GM12801 (cell line): ENCODE measurements around the gene APBA3.

Experiments used
- TF ChIP-seq, protein P1 (sequence below): IDR thresholded peaks from one replicate; pipeline ENCODE4 v1.5.1; 2011; ENCODE audit warnings: control low read depth; ENCODE audit not compliant: insufficient read length; ENCODE audit errors: extremely low read depth

Gene APBA3

DNA sequence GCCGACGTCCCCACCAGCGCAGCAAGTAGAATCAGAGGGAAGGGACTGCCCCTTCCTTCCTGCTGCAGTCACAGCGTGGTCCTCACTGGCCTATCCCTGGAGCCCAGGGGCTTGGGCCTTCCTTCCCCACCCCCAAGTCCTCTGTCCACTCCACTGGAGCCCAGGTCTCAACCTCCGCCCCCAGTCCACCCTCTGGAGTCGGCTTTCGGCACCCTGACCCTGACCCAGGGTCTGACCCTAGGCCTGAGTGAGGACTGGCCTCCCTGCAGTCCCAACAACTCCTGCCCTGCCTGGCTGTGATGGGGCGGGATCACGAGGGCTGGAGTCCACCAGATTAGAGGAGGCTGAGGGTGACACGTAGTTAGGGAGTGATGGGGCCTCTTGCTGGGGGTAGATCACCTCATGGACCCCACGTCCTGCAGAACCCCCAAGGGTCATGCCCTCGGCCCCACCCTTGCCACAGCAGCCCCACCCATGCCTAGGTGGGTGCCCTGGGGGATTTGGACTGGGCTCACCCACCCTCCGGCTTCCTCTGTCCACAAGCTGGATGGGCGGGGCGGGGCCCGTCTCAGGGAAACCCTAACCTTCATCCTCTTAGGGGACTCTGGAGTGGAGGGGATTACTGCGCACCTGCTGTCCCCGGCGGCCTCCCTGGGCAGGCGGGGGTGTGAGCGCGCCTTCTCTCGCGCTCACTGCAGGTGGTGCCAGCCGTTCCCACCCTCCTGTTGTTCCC lies 6.7 kb upstream of the APBA3 start:
- TF ChIP-seq, protein P1, sequence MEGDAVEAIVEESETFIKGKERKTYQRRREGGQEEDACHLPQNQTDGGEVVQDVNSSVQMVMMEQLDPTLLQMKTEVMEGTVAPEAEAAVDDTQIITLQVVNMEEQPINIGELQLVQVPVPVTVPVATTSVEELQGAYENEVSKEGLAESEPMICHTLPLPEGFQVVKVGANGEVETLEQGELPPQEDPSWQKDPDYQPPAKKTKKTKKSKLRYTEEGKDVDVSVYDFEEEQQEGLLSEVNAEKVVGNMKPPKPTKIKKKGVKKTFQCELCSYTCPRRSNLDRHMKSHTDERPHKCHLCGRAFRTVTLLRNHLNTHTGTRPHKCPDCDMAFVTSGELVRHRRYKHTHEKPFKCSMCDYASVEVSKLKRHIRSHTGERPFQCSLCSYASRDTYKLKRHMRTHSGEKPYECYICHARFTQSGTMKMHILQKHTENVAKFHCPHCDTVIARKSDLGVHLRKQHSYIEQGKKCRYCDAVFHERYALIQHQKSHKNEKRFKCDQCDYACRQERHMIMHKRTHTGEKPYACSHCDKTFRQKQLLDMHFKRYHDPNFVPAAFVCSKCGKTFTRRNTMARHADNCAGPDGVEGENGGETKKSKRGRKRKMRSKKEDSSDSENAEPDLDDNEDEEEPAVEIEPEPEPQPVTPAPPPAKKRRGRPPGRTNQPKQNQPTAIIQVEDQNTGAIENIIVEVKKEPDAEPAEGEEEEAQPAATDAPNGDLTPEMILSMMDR: no peak

DNA sequence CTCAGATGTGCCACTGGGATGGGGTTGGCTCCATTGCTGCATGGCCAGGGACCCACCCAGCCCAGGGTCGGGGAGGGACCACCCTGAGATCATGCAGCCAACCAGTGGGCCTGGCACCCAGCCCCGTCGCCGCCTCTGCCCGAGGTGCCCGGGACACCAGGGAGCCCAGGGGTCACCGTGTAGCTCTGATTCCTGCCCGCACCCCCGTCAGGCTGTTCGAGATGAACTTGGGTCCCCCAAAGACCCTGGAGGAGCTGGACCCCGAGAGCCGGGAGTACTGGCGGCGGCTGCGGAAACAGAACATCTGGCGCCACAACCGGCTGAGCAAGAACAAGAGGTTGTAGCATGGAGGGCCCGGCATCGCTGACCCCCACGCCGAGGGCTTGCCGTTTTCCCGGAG lies 5.6 kb upstream of the APBA3 start:
- TF ChIP-seq, protein P1: no peak

DNA sequence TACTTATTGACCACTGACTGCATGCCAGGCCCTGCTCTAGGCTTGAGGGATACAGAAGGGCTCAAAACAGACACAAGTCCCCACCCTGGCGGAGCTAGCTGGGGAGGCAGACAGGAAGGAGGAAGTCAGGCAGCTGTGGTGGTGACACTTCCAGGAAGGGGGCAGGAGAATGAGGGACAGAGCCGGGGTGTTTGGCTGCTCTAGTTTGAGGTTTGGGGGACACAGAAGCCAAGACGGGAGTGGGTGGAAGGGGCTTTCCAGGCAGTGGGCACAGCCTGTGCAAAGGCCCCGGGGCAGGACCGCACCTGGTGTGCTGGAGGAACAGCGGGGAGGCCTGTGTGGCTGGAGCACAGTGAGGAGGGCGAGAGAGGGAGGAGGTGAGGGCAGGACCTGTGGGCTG lies 5.0 kb upstream of the APBA3 start:
- TF ChIP-seq, protein P1: no peak

DNA sequence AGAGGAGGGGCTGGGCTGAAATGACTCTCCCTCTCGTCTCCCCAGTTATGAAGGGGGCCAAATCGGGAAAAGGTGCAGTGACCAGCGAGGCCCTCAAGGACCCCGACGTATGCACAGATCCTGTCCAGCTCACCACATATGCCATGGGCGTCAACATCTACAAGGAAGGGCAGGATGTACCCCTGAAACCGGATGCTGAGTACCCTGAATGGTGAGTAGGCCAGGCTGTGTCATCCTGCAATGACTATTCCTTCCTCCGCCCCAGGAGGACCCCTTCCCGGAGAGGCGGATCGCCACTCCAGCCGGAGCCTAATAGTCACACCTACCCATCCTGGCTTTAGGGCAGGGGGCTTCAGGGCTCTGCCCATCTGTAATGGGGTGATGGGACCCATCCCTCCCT lies 3.6 kb upstream of the APBA3 start:
- TF ChIP-seq, protein P1: no peak

DNA sequence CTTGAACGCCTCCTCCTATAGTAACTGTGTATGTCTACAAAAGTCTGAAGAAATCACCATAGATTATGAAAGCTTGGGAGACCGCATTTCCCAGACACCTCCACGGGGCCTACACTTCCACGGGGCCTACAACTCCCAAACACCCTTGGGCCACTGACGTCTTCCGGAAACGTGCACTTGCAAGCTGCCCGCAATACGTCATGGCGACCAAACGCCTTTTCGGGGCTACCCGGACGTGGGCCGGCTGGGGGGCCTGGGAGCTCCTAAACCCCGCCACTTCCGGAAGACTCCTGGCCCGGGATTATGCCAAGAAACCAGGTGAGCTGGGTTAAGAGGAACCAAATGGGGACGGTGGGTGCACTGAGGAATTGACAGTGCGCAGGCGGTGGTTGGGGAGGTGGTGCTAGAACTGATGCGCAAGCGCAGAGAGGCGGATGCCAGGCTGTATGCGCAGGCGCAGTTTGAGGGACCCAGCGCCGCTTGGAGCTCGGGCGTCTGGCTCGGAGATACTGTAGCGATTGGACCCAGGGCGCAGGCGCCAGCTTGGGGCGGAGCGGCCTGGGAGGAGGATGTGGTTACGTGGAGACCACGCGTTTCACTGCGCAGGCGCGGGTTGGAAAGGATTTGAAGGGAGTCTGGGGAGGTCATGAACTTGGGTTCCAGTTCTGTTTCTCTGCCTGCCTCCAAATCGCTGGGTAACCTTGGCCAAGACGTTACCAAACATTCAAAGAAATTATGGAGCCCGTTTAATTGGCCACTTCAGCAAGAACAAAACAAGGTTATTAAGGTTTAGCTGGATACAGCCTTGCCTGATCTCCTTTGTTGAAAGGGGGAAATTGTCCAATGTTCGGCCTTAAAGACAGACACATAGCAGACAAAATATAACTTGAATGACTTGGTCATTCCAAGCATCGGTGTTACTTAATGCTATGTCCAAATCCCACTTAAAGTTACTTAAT lies 1.3 kb upstream of the APBA3 start, which contains the start of gene MRPL54:
TSS of gene MRPL54 (plus strand) at position 182 of the 959 bp plus-strand sequence. CDS start at position 201, 19 bp downstream.
- TF ChIP-seq, protein P1: no peak

DNA sequence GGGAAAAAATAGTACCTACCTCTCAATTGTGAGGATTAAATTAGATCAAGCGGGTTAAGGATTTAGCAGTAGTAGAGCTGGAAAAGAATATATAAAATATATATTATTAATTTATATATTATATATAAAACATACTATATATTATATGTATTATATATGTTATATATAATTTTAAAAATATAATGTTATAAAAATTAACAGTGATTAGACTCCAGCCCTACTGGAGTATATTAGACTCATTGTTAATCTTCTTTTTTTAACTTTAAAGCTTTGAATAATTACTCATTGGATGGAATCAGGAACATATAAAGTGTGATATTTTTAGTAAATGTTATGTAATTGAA lies 610 bp upstream of the APBA3 start:
- TF ChIP-seq, protein P1: no peak

DNA sequence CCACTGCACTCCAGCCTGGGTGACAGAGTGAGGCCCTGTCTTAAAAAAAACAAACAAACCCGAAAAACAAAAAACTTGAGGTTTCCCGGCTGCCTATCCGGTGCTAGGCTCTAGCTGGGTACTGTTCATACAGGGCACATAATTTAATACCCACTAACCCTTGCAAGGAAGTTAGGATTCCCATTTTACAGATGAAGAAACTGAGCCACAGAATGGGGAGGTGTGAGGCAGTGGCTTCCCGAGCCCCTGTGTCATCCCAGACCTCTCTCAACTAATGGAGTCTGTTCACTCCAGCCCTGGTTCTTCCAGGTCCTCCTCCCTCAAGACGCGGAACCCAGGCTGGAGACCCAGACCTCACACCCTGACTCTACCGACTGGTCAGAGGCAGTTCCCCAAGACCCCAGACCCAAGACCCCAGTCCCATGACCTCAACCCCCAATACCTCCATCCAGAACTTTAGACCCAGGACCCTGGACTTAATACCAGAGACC lies 576 bp downstream of the APBA3 start:
- TF ChIP-seq, protein P1: no peak
